Measurements from ENCODE around the gene BANP. TPM values are rescaled to one million over a fixed set of nuclear protein-coding genes. Genes with fewer than 3 reads are reported as not detected.
"Not testable (repeated sequence)": the region's sequence is repeated elsewhere in the genome, so short reads cannot be mapped to it uniquely, and the experiment has no call there.

BANP gene
- polyA plus RNA-seq, 3 donors from 2014 or later = 6.3 to 19.4 (median 10.2) TPM

DNA sequence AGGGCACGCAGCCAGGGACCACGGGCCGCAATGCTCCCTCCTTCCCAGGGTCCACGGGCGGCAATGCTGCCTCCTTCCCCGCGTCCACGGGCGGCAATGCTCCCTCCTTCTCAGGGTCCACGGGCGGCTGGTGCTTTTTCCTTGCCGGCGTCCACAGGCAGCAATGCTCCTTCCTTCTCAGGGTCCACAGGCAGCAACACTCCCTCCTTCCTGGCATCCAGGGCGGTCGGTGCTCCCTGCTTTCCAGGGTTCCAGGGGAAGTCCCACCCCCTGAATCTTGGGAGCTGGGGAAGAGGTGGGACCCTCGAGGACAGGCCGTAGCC, 143.0 kb downstream of the BANP start:
- H3K27ac Mint-ChIP-seq; H3K4me3 Mint-ChIP-seq; H3K27me3 Mint-ChIP-seq (ENCODE audit: low read depth in 3 of 3); H3K9me3 Mint-ChIP-seq; DNase-seq; H3K36me3 Mint-ChIP-seq; H3K4me1 Mint-ChIP-seq: not testable (repeated sequence)

DNA sequence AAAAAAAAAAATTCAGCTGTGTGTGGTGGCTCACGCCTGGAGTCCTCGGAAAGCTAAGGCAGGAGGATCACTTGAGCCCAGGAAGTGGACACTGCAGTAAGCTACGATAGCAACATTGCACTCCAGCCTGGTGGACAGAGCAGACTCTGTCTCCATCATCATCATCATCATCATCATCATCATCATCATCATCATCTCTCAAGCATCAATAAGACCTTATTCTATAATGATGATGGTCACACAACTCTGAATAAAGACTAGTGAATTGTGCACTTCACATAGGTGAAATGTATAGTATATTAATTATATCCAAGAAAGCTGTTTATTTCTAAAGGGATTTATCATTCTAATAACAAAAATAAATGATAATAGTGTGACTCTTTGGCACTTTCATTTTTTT, 143.7 kb downstream of the BANP start:
- H3K36me3 Mint-ChIP-seq; DNase-seq; H3K4me3 Mint-ChIP-seq; H3K9me3 Mint-ChIP-seq; H3K4me1 Mint-ChIP-seq; H3K27me3 Mint-ChIP-seq (ENCODE audit: low read depth in 3 of 3); H3K27ac Mint-ChIP-seq: not testable (repeated sequence)

DNA sequence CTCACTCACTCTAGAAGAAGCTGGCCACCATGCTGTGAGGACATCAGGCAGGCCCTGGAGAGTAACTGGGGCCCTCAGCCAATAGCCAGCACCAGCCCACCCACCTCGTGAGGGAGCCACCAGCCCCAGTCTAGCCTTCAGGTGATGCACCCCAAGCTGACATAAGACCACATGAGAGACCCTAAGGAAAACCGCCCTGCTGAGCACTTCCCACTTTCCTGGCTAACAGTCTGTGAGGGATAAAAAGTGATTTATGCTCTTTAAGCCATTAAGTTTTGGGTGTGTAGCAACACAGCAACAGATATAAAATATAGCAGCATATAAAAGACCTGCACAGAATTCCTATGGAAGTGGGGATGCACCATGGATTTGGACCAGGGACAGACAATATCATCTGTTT, 145.4 kb downstream of the BANP start:
- H3K9me3 Mint-ChIP-seq; H3K4me1 Mint-ChIP-seq; H3K36me3 Mint-ChIP-seq; H3K4me3 Mint-ChIP-seq; H3K27me3 Mint-ChIP-seq (ENCODE audit: low read depth in 3 of 3); H3K27ac Mint-ChIP-seq; DNase-seq: not testable (repeated sequence)

DNA sequence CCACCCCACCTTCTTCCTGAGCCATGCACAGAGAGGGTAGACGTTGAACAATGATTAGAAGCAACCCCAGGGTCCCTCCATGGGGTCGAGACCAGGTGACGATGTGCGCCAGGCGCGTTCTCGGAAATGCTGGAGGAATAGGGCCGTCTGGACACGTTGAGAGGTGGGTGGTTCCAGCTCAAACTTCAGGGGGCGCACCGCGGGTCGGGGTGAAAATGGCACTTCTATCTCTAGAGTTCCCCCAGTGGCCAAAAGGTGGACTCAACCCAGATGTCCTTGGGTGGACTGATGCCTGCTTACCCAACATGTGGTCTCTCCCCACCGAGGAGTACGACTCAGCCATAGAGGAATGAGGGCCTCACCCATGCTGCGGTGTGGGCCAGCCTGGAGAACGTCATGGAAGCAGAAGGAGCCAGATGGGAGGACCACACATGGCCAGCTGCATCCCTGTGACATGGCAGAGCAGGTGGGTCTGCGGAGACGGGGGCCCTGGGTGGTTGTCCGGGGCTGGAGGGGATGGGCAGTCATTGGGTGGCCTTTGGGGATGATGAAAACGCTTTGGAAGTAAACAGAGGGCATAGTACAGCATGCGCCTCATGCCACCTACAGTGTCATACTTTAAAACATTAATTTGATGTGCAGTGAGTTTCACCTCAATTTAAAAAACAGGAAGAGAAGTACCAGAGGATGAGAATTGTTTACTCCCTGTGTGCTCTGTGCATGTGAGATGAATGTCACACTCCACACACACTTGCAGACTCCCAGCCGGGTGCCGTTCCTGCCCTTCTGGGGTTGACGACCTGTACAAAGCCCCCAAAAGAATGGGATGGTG, 147.7 kb downstream of the BANP start:
- not testable (repeated sequence) for H3K9me3 Mint-ChIP-seq; H3K27me3 Mint-ChIP-seq (ENCODE audit: low read depth in 3 of 3); DNase-seq; H3K36me3 Mint-ChIP-seq; H3K27ac Mint-ChIP-seq; H3K4me3 Mint-ChIP-seq; H3K4me1 Mint-ChIP-seq

DNA sequence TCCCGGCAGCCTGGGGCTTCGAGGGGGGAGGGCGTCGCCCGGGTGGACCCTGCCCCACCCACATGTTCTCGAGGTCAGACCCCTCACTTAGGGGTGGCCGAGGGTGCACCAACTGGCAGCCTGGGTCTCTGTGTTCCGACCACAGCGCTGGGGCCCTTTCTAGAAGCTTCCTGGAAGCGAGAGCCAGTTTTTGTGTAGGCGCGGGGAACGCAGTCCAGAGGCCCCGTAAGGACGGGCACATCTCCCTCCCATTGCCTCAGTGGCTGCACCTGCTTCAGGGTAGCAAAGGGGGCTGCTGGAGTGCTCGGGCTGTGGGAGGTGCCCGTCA, 148.3 kb downstream of the BANP start:
- Mint-ChIP-seq H3K4me3 (no peak overlapping the region), H3K4me1 (no peaks in the 10 kb centered on the region), H3K27ac (no peak overlapping the region), H3K27me3 (ENCODE audit: low read depth in 3 of 3) (peaks cover 0 to 7% (median 6%) of the 10 kb centered on the region in 3 donors), H3K36me3 (no peaks in the 10 kb centered on the region), H3K9me3 (no peaks in the 10 kb centered on the region)
- DNase-seq = no peak

DNA sequence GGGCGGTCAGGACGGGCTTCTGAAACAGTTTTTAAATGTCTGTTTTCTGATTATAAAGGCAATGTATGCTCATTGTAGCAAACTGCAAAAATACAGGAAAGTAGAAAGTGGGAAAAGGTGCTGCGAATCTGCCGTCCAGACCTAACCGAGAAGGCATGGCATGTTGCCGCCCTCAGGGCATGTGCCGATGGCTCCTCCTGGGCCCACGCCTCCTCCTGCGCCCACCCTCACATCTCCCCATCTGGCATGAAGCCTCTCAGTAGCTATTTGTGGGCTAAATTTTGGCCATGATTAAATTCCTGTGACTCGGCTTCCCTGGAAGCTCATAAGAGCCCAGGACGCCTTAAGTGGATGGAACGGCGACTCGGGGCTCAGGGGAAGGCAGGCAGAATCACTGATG, 148.7 kb downstream of the BANP start:
- DNase-seq; H3K27ac Mint-ChIP-seq; H3K36me3 Mint-ChIP-seq; H3K4me1 Mint-ChIP-seq; H3K4me3 Mint-ChIP-seq; H3K27me3 Mint-ChIP-seq (ENCODE audit: low read depth in 3 of 3); H3K9me3 Mint-ChIP-seq: not testable (repeated sequence)

DNA sequence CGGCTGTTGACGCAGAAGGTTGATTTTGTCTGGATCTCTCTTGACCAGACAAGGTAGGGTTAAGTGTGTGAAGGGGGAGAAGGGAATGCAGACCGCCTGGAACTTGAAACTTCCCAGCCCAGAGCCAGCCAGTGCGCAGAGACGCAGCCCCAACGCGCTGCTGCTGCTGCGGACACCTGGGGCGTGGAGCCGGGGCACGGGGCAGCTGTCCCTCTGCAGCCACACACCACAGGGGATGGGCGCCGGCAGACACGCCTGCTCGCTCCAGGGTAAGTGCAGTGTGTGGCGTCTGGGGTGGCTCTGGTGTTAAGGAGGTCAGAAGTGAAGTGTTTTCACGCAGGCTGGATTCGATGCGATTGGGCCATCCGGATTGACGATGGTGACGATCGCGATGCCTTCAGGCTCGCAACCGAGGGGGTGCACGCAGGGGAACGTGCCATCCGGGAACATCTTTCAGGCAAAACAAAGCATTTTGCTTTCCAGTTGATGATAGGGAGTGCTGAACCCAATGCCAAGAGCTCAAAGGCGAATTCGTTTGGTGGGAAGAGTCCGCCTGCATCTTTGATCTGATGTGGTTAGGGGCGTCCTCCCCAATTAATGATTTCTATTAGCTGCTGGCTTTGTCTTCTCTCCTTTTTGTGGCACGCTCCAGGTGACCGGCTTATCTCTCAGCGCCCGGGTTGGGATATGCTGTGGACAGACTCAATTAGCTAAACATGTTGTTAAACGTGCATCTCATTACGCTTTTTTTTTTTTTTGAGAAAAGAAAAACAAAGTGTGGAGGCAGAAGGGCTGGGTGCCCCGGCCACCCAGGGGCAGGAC, 149.8 kb downstream of the BANP start:
- H3K9me3 Mint-ChIP-seq; H3K27ac Mint-ChIP-seq; DNase-seq; H3K4me3 Mint-ChIP-seq; H3K36me3 Mint-ChIP-seq; H3K27me3 Mint-ChIP-seq (ENCODE audit: low read depth in 3 of 3); H3K4me1 Mint-ChIP-seq: not testable (repeated sequence)

DNA sequence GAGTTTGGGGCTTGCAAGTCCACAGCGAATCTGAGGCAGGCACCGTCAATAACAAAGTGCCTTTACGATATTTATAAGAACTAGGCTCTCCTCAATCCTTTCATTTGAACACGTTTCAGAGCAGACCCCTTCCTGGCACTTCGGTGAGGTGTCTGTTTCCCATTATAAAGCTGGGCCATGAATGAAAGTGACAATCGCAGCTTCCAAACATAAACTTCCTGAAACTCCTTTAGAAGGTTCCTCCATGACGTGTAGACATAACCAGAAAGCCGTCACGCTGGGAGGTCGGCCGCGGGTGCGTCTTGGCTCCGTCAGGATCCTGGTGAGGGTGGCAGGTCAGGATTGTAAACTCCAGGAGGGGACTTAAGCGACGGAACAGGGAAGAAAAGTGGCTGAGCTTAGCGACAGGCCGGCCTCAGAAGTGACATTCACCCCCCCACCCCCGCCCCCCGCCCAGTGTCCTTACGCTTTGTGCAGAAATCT, 150.4 kb downstream of the BANP start:
- not testable (repeated sequence) for H3K4me1 Mint-ChIP-seq; H3K27me3 Mint-ChIP-seq (ENCODE audit: low read depth in 3 of 3); H3K36me3 Mint-ChIP-seq; H3K9me3 Mint-ChIP-seq; H3K27ac Mint-ChIP-seq; H3K4me3 Mint-ChIP-seq; DNase-seq

DNA sequence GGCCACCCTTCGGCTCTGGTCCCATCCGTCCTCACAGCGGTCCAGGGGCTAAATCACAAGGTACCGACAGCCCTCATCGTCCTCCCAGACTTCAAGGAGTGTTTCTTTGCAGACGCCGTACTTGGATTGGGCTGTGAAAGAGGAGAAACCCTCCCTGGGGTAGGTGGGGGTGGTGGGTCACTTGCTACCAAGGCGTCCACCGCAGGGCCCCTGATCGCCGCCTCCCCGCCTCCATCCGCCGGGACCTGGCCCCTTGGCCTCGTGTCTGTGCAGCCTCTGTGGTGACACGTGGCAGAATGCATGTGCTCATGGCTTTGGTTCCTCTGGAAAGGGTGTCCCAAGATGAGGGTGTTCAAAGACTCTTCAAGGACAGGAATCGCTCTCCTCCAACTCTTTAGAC, 151.4 kb downstream of the BANP start:
- no peak overlapping the region for H3K4me3 Mint-ChIP-seq
- H3K27me3 Mint-ChIP-seq (ENCODE audit: low read depth in 3 of 3) = peaks cover 2 to 6% (median 5%) of the 10 kb centered on the region in 3 donors
- no peak overlapping the region for H3K27ac Mint-ChIP-seq
- H3K36me3 Mint-ChIP-seq = no peaks in the 10 kb centered on the region
- H3K4me1 Mint-ChIP-seq = no peaks in the 10 kb centered on the region
- no peak for DNase-seq
- H3K9me3 Mint-ChIP-seq = no peaks in the 10 kb centered on the region

DNA sequence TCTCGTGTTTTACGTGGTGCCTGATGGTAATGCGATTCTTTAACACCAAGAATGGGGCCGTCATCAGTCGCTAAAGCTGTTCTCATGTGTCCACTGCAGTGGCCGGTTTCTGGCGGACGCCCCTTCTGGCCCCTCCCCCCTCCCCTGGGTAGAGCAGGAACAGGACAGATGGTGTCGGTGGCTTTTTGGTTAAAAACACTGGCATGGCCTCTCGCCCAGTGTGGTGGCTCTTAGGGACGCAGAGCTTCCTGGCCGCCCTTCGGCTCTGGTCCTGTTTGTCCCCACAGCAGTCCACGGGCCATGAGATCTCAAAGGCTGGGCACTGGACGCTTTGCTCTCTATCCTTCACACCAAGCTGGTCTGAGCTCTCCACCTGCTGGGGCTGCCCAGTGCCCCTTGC, 151.8 kb downstream of the BANP start:
- Mint-ChIP-seq H3K27ac (no peak overlapping the region), H3K4me1 (no peaks in the 10 kb centered on the region), H3K4me3 (no peak overlapping the region), H3K9me3 (no peaks in the 10 kb centered on the region), H3K27me3 (ENCODE audit: low read depth in 3 of 3) (peaks cover 2 to 6% (median 4%) of the 10 kb centered on the region in 3 donors), H3K36me3 (no peaks in the 10 kb centered on the region)
- DNase-seq = no peak

DNA sequence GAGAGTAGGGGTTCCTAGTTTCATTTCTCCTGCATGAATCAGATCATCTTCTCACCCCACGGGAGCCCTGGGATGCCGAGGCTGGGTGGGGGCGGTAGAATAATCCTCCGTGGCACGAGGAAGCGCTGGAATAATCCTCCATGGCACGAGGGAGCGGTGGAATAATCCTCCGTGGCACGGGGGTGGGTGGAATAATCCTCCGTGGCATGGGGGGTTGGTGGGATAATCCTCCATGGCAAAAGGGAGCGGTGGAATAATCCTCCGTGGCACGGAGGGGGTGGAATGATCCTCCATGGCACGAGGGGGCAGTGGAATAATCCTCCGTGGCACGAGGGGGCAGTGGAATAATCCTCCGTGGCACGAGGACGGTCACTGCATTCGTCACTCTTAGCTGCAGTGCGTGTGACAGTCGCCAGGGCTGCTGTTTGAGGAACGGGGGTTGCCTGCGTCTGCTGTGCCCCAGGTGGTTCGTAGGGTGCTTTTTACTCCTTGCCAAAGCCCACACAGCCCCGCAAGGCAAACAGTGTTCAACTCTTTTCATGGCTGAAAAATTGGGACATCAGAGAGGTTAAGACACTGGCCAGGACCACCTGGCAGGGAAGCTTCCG, 152.5 kb downstream of the BANP start:
- H3K27ac Mint-ChIP-seq = no peak overlapping the region
- no peaks in the 10 kb centered on the region for H3K4me1 Mint-ChIP-seq
- H3K9me3 Mint-ChIP-seq = no peaks in the 10 kb centered on the region
- DNase-seq = no peak
- no peak overlapping the region for H3K4me3 Mint-ChIP-seq
- no peaks in the 10 kb centered on the region for H3K36me3 Mint-ChIP-seq
- peaks cover 2% of the 10 kb centered on the region in 3 donors for H3K27me3 Mint-ChIP-seq (ENCODE audit: low read depth in 3 of 3)

DNA sequence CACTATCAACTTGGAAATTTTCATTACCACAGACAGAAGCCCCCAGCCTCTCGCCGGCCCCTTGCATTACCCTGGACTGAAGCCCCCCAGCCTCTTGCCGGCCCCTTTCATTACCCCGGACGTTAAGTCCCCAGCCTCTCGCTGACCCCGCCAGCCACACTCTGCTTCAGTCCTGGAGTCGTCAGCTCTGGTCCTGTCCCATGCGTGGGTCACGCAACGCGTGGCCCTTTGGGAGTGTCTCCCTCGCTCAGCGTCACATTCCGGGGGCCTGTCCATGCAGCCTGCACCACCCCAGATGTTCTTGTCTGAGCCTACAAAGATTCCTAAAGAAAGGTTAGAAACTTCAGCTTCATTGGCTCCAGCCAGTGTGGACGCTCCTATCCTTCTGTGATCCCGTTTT, 153.1 kb downstream of the BANP start:
- H3K4me3 Mint-ChIP-seq; H3K36me3 Mint-ChIP-seq; H3K9me3 Mint-ChIP-seq; H3K4me1 Mint-ChIP-seq; DNase-seq; H3K27me3 Mint-ChIP-seq (ENCODE audit: low read depth in 3 of 3); H3K27ac Mint-ChIP-seq: not testable (repeated sequence)

DNA sequence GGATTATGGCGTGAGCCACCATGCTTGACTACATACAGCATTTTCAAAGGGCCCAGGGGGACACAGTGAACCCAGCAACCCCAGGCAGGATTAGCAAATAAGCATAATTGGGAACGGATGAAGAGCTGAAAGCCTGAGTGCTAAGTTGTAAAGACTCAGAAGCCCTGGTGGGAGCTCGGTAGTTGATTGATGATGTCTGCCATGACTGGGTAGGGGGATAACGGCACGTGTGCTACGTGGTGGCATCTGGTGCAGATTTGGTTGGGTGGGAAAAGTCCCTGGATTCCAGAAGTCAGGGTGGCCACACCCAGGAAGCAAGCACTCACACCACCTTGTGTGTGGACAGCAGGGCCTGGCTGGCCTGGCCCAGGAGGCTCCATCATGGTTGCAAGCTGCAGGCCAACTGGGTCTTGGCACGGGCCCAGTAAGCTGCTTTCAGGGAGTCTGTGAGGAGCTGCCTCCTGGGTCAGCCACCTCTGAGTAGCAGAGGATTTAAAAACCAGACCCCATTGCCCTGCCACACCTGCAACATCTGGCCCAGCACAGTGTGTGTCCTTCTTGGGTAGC, 154.4 kb downstream of the BANP start:
- H3K9me3 Mint-ChIP-seq; H3K36me3 Mint-ChIP-seq; H3K27ac Mint-ChIP-seq; H3K27me3 Mint-ChIP-seq (ENCODE audit: low read depth in 3 of 3); H3K4me1 Mint-ChIP-seq; DNase-seq; H3K4me3 Mint-ChIP-seq: not testable (repeated sequence)

DNA sequence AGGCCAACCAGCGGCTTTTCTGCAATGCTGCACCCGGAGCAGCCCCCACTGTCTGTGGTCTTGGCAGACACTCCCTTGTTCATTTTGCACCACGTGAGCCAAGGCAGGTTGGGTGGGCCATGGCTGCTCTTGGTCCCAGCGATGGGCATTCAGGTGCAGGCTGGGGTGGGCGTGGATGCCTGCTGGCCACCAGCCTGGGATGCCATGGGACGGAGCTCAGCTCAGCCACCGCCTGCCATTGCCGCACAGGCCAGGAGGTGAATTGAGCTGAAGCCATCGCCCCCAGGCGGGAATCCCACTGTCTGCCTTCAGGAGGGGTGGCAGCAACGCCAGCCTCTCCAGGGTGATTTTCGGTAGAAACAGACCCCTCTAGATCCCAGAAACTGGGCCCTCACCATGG, 155.3 kb downstream of the BANP start:
- H3K4me1 Mint-ChIP-seq; H3K36me3 Mint-ChIP-seq; H3K9me3 Mint-ChIP-seq; H3K4me3 Mint-ChIP-seq; DNase-seq; H3K27me3 Mint-ChIP-seq (ENCODE audit: low read depth in 3 of 3); H3K27ac Mint-ChIP-seq: not testable (repeated sequence)
